HEK293T (cell line): Measurements from ENCODE around the gene KRT79.
"Not testable (repeated sequence)": the region's sequence is repeated elsewhere in the genome, so short reads cannot be mapped to it uniquely, and the experiment has no call there.

ENCODE experiments used
- BHLHE40 ChIP-seq: fragments of 450-650 bp; IDR thresholded peaks from 2 replicates; pipeline ENCODE4 v1.6.1; 2016; ENCODE audit warnings: mild to moderate bottlenecking, moderate library complexity, borderline replicate concordance
- FOXM1 ChIP-seq: fragments of 450-650 bp; IDR thresholded peaks from 2 replicates; pipeline ENCODE4 v1.6.1; 2017; ENCODE audit warnings: mild to moderate bottlenecking, borderline replicate concordance
- L3MBTL2 ChIP-seq: fragments of 450-650 bp; conservative IDR thresholded peaks from 2 replicates; pipeline ENCODE4 v1.6.1; 2016; ENCODE audit warnings: mild to moderate bottlenecking
- SP1 ChIP-seq: fragments of 450-650 bp; IDR thresholded peaks from 2 replicates; pipeline ENCODE4 v1.6.1; 2017

DNA sequence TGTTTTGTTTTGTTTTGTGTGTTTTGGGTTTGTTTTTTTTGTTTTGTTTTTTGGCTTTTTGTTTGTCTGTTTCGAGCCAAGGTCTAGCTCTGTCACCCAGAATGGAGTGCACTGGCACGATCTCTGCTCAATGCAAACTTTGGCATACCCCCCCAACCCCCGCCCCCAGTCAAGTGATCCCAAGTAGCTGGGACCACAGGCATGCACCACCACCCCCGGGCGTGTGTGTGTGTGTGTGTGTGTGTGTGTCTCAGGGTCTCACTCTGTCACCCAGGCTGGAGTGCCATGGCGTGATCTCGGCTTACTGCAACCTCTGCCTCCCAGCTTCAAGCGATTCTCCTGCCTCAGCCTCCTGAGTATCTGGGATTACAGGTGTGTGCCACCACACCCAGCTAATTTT is 46.4 kb upstream of the KRT79 start:
- TF ChIP-seq BHLHE40, L3MBTL2, FOXM1, SP1: not testable (repeated sequence)
